PC-3 (cell line): ENCODE measurements around the gene TRIM26. TPM values are rescaled to one million over a fixed set of nuclear protein-coding genes. Genes with fewer than 3 reads are reported as not detected.

Experiments
- ATAC-seq: fragments of 200-7000 bp; cut with Tn5 transposase; 2 replicates; pipeline ENCODE4 v1.9.1; 2020; ENCODE audit warnings: mild to moderate bottlenecking, moderate library complexity
- BruUV-seq: library from RNA; stranded (reverse); fragments of 400-500 nt; replicated peaks from 2 replicates; lab custom pipeline; 2021; lab: Mats Ljungman, UMichigan
- CTCF ChIA-PET: fragments of 300-600 bp; sonication (Branson Sonifier 250); formaldehyde crosslinking; loops from one replicate; lab custom pipeline; 2022; ENCODE audit warnings: antibody characterized with exemption; lab: Charles Lee
- POLR2A ChIA-PET: fragments of 300-600 bp; sonication (Branson Sonifier 250); formaldehyde crosslinking; loops from one replicate; lab custom pipeline; 2022; ENCODE audit warnings: antibody characterized with exemption; ENCODE audit not compliant: unreplicated experiment; lab: Charles Lee
- DNase-seq: peaks from one replicate; pipeline ENCODE4 v3.0.0-alpha.2; 2015
- H2AFZ ChIP-seq: fragments of 300-600 bp; sonication (generic); 2 replicates; pipeline ENCODE4 v1.6.0; 2016; ENCODE audit warnings: antibody characterized with exemption, low read length
- H3F3A ChIP-seq: fragments of 300-600 bp; sonication (generic); one replicate; pipeline ENCODE4 v1.6.0; 2017; ENCODE audit warnings: antibody characterized with exemption, low read length, control low read depth, mild to moderate bottlenecking; ENCODE audit not compliant: unreplicated experiment
- H3K27ac ChIP-seq: fragments of 300-600 bp; sonication (generic); 2 replicates; pipeline ENCODE4 v1.5.1; 2016; ENCODE audit warnings: mild to moderate bottlenecking, low read length
- H3K27me3 ChIP-seq: fragments of 300-600 bp; sonication (generic); 2 replicates; pipeline ENCODE4 v1.6.1; 2016; ENCODE audit warnings: low read length, mixed read lengths
- H3K36me3 ChIP-seq: fragments of 300-600 bp; sonication (generic); 2 replicates; pipeline ENCODE4 v1.6.1; 2016; ENCODE audit warnings: low read depth, mixed run types, low read length, mixed read lengths
- H3K4me1 ChIP-seq: fragments of 300-600 bp; sonication (generic); 2 replicates; pipeline ENCODE4 v1.5.1; 2016; ENCODE audit warnings: low read length; ENCODE audit not compliant: insufficient read depth
- H3K4me2 ChIP-seq: fragments of 300-600 bp; sonication (generic); 2 replicates; pipeline ENCODE4 v1.6.0; 2016; ENCODE audit warnings: low read length
- H3K4me3 ChIP-seq: fragments of 300-600 bp; sonication (generic); 2 replicates; pipeline ENCODE4 v1.5.1; 2016; ENCODE audit warnings: mild to moderate bottlenecking, low read length, mixed read lengths
- H3K79me2 ChIP-seq: fragments of 300-600 bp; sonication (generic); 2 replicates; pipeline ENCODE4 v1.6.1; 2017; ENCODE audit warnings: low read length, mixed read lengths
- H3K9ac ChIP-seq: fragments of 300-600 bp; sonication (generic); 2 replicates; pipeline ENCODE4 v1.6.0; 2016; ENCODE audit warnings: mild to moderate bottlenecking, low read length
- H3K9me2 ChIP-seq: fragments of 300-600 bp; sonication (generic); replicated peaks from 2 replicates; pipeline ENCODE4 v1.6.1; 2016; ENCODE audit warnings: mixed run types, low read length, mixed read lengths
- H3K9me3 ChIP-seq: fragments of 300-600 bp; sonication (generic); 2 replicates; pipeline ENCODE4 v1.6.1; 2016; ENCODE audit warnings: low read length, mixed read lengths
- H4K20me1 ChIP-seq: fragments of 300-600 bp; sonication (generic); 2 replicates; pipeline ENCODE4 v1.6.1; 2016; ENCODE audit warnings: low read length, mixed read lengths
- EZH2 ChIP-seq: fragments of 300-600 bp; sonication (generic); IDR thresholded peaks from one replicate; pipeline ENCODE4 v1.6.1; 2017; ENCODE audit warnings: antibody characterized with exemption, mild to moderate bottlenecking, low read length; ENCODE audit not compliant: unreplicated experiment
- EZH2phosphoT487 ChIP-seq: fragments of 300-600 bp; sonication (generic); IDR thresholded peaks from 2 replicates; pipeline ENCODE4 v1.6.1; 2018; ENCODE audit warnings: mild to moderate bottlenecking, antibody characterized with exemption, low read length, borderline replicate concordance
- intact Hi-C: fragments of 100-400 bp; cut with micrococcal nuclease; formaldehyde crosslinking; loops from 2 replicates; pipeline ENCODE4 v1.9.0; 2023
- total RNA-seq: library from RNA; depleted of rRNA; stranded (reverse); fragments of >200 nt; gene quantifications from 2 replicates; pipeline ENCODE4 v1.2.3, GENCODE V29; 2014
- TF ChIP-seq, protein P1 (sequence below): fragments of 300-600 bp; sonication (generic); conservative IDR thresholded peaks from 2 replicates; pipeline ENCODE4 v1.5.1; 2017; ENCODE audit warnings: antibody characterized with exemption, low read depth, mild to moderate bottlenecking, low read length

The TRIM26 gene
- total RNA-seq, 1 experiment from 2014 or later, result 48.1 TPM

DNA sequence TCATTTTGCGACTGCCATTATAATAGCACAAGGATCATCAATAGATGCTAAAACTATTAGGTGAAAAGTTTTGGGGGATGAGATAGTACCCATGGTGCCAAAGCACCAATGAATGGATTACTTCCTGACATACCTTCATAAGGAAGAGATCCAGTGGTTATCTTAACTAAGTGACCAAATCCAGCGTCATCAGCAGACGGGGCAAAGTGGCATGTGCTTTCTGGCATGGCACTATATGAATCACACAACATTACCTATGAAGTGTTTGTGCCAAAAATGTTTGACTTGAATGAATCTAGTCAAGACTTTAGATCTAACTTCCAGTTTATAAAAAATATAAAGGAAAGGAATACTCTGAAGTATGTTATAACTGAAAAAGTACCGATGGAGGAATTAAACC, 10.8 kb downstream of the TRIM26 start:
- TF ChIP-seq EZH2 (no peak), EZH2phosphoT487 (no peak)
- TF ChIP-seq, protein P1, sequence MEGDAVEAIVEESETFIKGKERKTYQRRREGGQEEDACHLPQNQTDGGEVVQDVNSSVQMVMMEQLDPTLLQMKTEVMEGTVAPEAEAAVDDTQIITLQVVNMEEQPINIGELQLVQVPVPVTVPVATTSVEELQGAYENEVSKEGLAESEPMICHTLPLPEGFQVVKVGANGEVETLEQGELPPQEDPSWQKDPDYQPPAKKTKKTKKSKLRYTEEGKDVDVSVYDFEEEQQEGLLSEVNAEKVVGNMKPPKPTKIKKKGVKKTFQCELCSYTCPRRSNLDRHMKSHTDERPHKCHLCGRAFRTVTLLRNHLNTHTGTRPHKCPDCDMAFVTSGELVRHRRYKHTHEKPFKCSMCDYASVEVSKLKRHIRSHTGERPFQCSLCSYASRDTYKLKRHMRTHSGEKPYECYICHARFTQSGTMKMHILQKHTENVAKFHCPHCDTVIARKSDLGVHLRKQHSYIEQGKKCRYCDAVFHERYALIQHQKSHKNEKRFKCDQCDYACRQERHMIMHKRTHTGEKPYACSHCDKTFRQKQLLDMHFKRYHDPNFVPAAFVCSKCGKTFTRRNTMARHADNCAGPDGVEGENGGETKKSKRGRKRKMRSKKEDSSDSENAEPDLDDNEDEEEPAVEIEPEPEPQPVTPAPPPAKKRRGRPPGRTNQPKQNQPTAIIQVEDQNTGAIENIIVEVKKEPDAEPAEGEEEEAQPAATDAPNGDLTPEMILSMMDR, result no peak
- no peaks in the 10 kb centered on the region for H3K9me3 ChIP-seq
- peaks cover 57% of the 10 kb centered on the region for H3K79me2 ChIP-seq
- no peak overlapping the region for H2AFZ ChIP-seq
- BruUV-seq, result no TSS peak
- H3F3A ChIP-seq, result no peaks in the 10 kb centered on the region
- no peak overlapping the region for H3K27ac ChIP-seq
- intact Hi-C loops, result no loop called here
- H3K27me3 ChIP-seq, result no peaks in the 10 kb centered on the region
- H3K4me3 ChIP-seq, result no peak overlapping the region
- H4K20me1 ChIP-seq, result peaks cover 14% of the 10 kb centered on the region
- H3K9ac ChIP-seq, result no peak overlapping the region
- ATAC-seq, result peak; percentile 62
- peaks cover 14% of the 10 kb centered on the region for H3K4me1 ChIP-seq
- H3K9me2 ChIP-seq, result no peaks in the 10 kb centered on the region
- DNase-seq, result peak; percentile 46
- ChIA-PET POLR2A (no interaction called here), CTCF (no interaction called here)
- H3K4me2 ChIP-seq, result no peak overlapping the region
- peaks cover 28% of the 10 kb centered on the region for H3K36me3 ChIP-seq

DNA sequence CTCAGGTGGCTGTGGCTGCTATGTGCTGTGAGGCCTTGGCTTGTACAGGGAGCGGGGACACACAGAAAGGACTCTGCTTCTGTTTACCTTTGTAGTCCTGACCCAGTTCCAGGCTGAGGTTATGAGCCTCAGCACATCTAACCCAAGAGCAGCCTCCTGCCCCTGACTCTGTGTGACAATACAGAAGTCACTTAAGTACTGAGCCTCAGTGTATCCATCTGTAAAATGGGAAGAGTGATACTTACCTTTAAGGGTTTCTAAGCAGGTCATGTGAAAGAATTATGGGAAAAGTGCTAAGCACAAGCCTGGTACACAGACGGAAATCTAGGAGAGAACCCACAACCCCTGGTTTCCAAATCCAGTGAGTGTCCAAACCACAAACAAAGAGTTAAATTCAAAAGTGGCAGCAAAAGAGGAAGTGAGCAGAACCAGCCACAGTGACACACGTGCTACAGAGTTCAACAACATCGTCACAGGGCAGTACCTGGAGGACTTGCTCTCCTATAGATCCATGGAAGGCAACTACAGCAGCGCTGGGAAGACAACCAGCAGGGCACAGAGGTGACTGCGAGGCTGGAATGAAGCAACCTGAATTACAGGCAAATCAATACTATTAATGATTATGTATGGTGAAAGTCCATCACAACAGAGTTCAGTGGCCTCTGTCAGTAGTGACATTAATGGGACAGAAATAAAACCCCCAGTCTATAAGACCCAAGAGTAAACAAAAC, 12.5 kb downstream of the TRIM26 start:
- Histone ChIP-seq H3K9me2 (no peaks in the 10 kb centered on the region), H3K27ac (no peak overlapping the region), H3K79me2 (peaks cover 41% of the 10 kb centered on the region), H3K36me3 (peaks cover 40% of the 10 kb centered on the region), H2AFZ (no peak overlapping the region), H3K4me1 (peaks cover 8% of the 10 kb centered on the region; the same call in 1 of the 2 replicates), H3K4me2 (no peak overlapping the region), H3K9ac (no peak overlapping the region), H3F3A (no peaks in the 10 kb centered on the region), H4K20me1 (peaks cover 9% of the 10 kb centered on the region), H3K27me3 (no peaks in the 10 kb centered on the region), H3K4me3 (no peak overlapping the region), H3K9me3 (no peaks in the 10 kb centered on the region)
- no peak for ATAC-seq
- TF ChIP-seq EZH2phosphoT487, result no peak
- ChIA-PET CTCF (no interaction called here), POLR2A (no interaction called here)
- intact Hi-C loops, result no loop called here
- no peak for DNase-seq
- BruUV-seq, result no TSS peak

DNA sequence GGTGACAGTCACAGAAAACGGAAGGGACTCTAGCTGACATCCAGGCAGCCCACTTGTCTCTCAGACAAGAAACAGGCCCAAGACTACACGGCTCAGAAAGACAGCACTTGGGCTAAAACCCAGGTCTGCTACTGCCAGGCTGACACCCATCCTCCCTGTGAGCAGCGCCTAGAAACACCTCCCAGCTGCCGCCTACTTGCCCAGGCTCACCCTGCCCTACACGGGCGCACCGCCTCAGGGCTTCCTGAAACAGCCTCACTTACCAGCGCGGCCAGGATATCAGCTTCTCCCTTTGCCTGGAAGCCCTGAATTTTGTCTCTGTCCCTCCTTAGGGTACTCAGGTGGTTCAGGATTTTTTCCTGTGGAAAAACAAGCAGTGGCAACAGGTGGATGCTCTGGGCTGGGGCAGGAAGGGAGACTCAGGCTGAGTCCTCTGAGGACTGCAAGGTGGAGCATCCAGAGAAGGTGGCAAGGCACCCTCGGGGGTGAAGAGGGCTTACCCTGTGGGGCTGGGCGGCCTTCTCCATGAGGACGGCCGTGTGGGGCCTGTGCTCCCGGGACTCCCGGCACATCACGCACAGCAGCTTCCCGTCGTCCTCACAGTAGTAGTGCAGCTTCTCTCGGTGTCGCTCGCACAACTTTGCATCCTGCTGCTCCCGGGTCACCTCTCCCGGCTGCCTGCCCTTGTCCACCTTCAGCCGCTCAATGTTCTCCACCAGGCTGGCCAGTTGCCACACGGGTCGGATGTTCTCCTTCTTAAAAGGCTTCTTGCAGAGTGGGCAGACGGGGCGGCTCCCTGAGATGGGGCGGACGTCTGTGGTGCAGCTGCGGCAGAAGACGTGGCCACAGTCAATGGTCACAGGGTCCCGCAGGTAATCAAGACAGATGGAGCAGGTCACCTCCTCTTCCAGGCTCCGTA, 14.8 kb downstream of the TRIM26 start:
- no TSS peak for BruUV-seq
- H3K4me2 ChIP-seq, result no peak overlapping the region
- H3K4me1 ChIP-seq, result peaks cover 8% of the 10 kb centered on the region; the same call in 1 of the 2 replicates
- H3K27ac ChIP-seq, result no peak overlapping the region
- intact Hi-C loops, result no loop called here
- no peak for TF ChIP-seq EZH2
- TF ChIP-seq EZH2phosphoT487, result no peak
- TF ChIP-seq, protein P1, result no peak
- no peaks in the 10 kb centered on the region for H3K9me3 ChIP-seq
- ChIA-PET CTCF (no interaction called here), POLR2A (no interaction called here)
- no peaks in the 10 kb centered on the region for H3F3A ChIP-seq
- DNase-seq, result no peak
- H3K27me3 ChIP-seq, result no peaks in the 10 kb centered on the region
- H3K9me2 ChIP-seq, result no peaks in the 10 kb centered on the region
- H3K4me3 ChIP-seq, result no peak overlapping the region
- H3K79me2 ChIP-seq, result peaks cover 19% of the 10 kb centered on the region; the same call in 1 of the 2 replicates
- no peak overlapping the region for H2AFZ ChIP-seq
- H3K9ac ChIP-seq, result no peak overlapping the region
- ATAC-seq, result no peak
- H3K36me3 ChIP-seq, result peaks cover 52% of the 10 kb centered on the region
- peaks cover 9% of the 10 kb centered on the region for H4K20me1 ChIP-seq
